HepG2 (cell line): ENCODE data around the gene LRPPRC. TPM values are rescaled to one million over a fixed set of nuclear protein-coding genes. Genes with fewer than 3 reads are reported as not detected.
A peak's percentile ranks its signal among the peaks of the same experiment; 100 is the strongest.

Source experiments
- ATAC-seq: fragments of 200-7000 bp; cut with Tn5 transposase; 3 replicates; pipeline ENCODE4 v1.9.1; 2020; ENCODE audit warnings: mild to moderate bottlenecking, moderate library complexity
- BruUV-seq: library from RNA; stranded (reverse); fragments of 400-500 nt; replicated peaks from 2 replicates; lab custom pipeline; 2021; lab: Mats Ljungman, UMichigan
- CTCF ChIA-PET: fragments of 300-600 bp; formaldehyde crosslinking; extraction: SDS; loops from one replicate; lab custom pipeline; 2021; ENCODE audit warnings: low total read pairs, inconsistent platforms, low intra/inter-chr PET ratio; lab: Yijun Ruan, JAX
- POLR2A ChIA-PET: fragments of 350-600 bp; sonication (Branson Sonifier 250); formaldehyde crosslinking; loops from one replicate; lab custom pipeline; 2020; ENCODE audit warnings: antibody characterized with exemption, inconsistent platforms; lab: Yijun Ruan, JAX
- DNase-seq: peaks from one replicate; pipeline ENCODE4 v3.0.0-alpha.2; 2015; ENCODE audit warnings: low spot score
- FAIRE-seq: peaks from 3 replicates; lab custom pipeline; 2011; peaks lifted over from hg19 to GRCh38; lab: Jason Lieb, UNC
- H2AFZ ChIP-seq: one replicate; pipeline ENCODE4 v1.6.1; 2011; ENCODE audit warnings: low read length, inconsistent platforms
- H3K27ac ChIP-seq: fragments of 300-600 bp; 3 replicates; pipeline ENCODE4 v1.8.0; 2011; ENCODE audit warnings: mixed run types, mild to moderate bottlenecking, mixed read lengths, low read length, inconsistent platforms; ENCODE audit not compliant: insufficient read depth; ENCODE audit errors: extremely low read length
- H3K27me3 ChIP-seq, 2 experiments: fragments of 200-600 bp in 1 of 2; 2 replicates in 1 of 2; 3 replicates in 1 of 2; pipeline versions ENCODE4 v1.6.0 to v1.8.0; 2011; ENCODE audit warnings: low read length in 2 of 2, mild to moderate bottlenecking in 2 of 2, moderate library complexity in 2 of 2, inconsistent platforms in 1 of 2; ENCODE audit not compliant: insufficient read depth in 2 of 2, control insufficient read depth in 1 of 2
- H3K36me3 ChIP-seq, 2 experiments: fragments of 200-600 bp in 1 of 2; replicated peaks in 1 of 2; 2 replicates in 1 of 2; 3 replicates in 1 of 2; pipeline versions ENCODE4 v1.5.1 to v1.8.0; 2011; ENCODE audit warnings: low read length in 2 of 2, inconsistent platforms in 1 of 2; ENCODE audit not compliant: insufficient read depth in 2 of 2, control insufficient read depth in 1 of 2
- H3K4me1 ChIP-seq: 2 replicates; pipeline ENCODE4 v1.5.1; 2012; ENCODE audit warnings: low read length, inconsistent platforms; ENCODE audit not compliant: insufficient read depth
- H3K4me2 ChIP-seq: 2 replicates; pipeline ENCODE4 v1.6.0; 2011; ENCODE audit warnings: low read depth, low read length, inconsistent platforms
- H3K4me3 ChIP-seq, 3 experiments: fragments of 200-600 bp in 1 of 3; sonication (generic), shearing (Covaris generic) in 1 of 3; replicated peaks in 1 of 3; 2 replicates each; pipeline ENCODE4 v1.5.1; 2011 to 2016; ENCODE audit warnings: low read length in 3 of 3, inconsistent platforms in 2 of 3, low read depth in 2 of 3, mild to moderate bottlenecking in 2 of 3, control low read depth in 1 of 3, mixed read lengths in 1 of 3; ENCODE audit not compliant: insufficient read depth in 1 of 3
- H3K79me2 ChIP-seq: one replicate; pipeline ENCODE4 v1.6.1; 2011; ENCODE audit warnings: low read length, inconsistent platforms; ENCODE audit not compliant: insufficient read depth
- H3K9ac ChIP-seq: 2 replicates; pipeline ENCODE4 v1.6.0; 2011; ENCODE audit warnings: mild to moderate bottlenecking, low read depth, low read length, inconsistent platforms; ENCODE audit not compliant: insufficient read depth
- H3K9me3 ChIP-seq: 2 replicates; pipeline ENCODE4 v1.5.1; 2012; ENCODE audit warnings: mild to moderate bottlenecking, low read length
- H4K20me1 ChIP-seq: 2 replicates; pipeline ENCODE4 v1.6.0; 2011; ENCODE audit warnings: inconsistent platforms, mild to moderate bottlenecking, low read length, moderate library complexity; ENCODE audit not compliant: insufficient read depth
- MAFK ChIP-seq, 2 experiments: IDR thresholded peaks in 1 of 2; conservative IDR thresholded peaks in 1 of 2; 2 replicates each; pipeline ENCODE4 v1.6.1; 2011; ENCODE audit warnings: improper control_type of control experiment in 2 of 2, low read length in 2 of 2
- NONO ChIP-seq, 2 experiments: fragments of 450-650 bp in 1 of 2; sonication (generic) in 1 of 2; formaldehyde crosslinking in 1 of 2; IDR thresholded peaks in 1 of 2; conservative IDR thresholded peaks in 1 of 2; 2 replicates each; pipeline versions ENCODE4 v1.6.1 to v1.8.0; 2017 to 2022; ENCODE audit warnings: mild to moderate bottlenecking in 1 of 2, missing genetic modification reagents in 1 of 2, moderate library complexity in 1 of 2
- RBM22 ChIP-seq: fragments of 200-400 bp; formaldehyde crosslinking; optimal IDR thresholded peaks from 2 replicates; pipeline ENCODE3; 2017; ENCODE audit warnings: mild to moderate bottlenecking, low read length, moderate library complexity
- RFXAP ChIP-seq: sonication (generic); formaldehyde crosslinking; IDR thresholded peaks from 2 replicates; pipeline ENCODE4 v1.4.0; 2020; ENCODE audit warnings: missing genetic modification reagents, borderline replicate concordance
- SRSF4 ChIP-seq: fragments of 200-400 bp; formaldehyde crosslinking; IDR thresholded peaks from one replicate; pipeline ENCODE4 v1.6.1; 2018; ENCODE audit warnings: mild to moderate bottlenecking, low read depth, low read length, moderate library complexity; ENCODE audit not compliant: poor library complexity, severe bottlenecking
- TOE1 ChIP-seq: sonication (generic); formaldehyde crosslinking; IDR thresholded peaks from 2 replicates; pipeline ENCODE4 v1.4.0; 2020; ENCODE audit warnings: mild to moderate bottlenecking, missing genetic modification reagents
- ZNF558 ChIP-seq: sonication (generic); formaldehyde crosslinking; IDR thresholded peaks from 2 replicates; pipeline ENCODE4 v1.9.0; 2022; ENCODE audit warnings: mild to moderate bottlenecking, missing genetic modification reagents, borderline replicate concordance
- ZNF788 ChIP-seq: sonication (generic); formaldehyde crosslinking; IDR thresholded peaks from 2 replicates; pipeline ENCODE4 v1.5.0; 2020; ENCODE audit warnings: mild to moderate bottlenecking, missing genetic modification reagents, borderline replicate concordance
- ZSCAN25 ChIP-seq: sonication (generic); formaldehyde crosslinking; IDR thresholded peaks from 2 replicates; pipeline ENCODE4 v1.8.0; 2022; ENCODE audit warnings: mild to moderate bottlenecking, missing genetic modification reagents
- WGBS: methylation state at CpG from one replicate; pipeline ENCODE4 v1.1.6; 2017; ENCODE audit warnings: low lambda C conversion rate; 5-methylcytosine and 5-hydroxymethylcytosine counted together
- in situ Hi-C: cut with HindIII; loops from 2 replicates; pipeline ENCODE4 v1.10.0; 2017; ENCODE audit warnings: low pct_unique_long_range_greater_than_20kb; ENCODE audit not compliant: extremely low pct_ligation_motif_present
- intact Hi-C: fragments of 100-400 bp; cut with micrococcal nuclease; formaldehyde crosslinking; loops from one replicate; pipeline ENCODE4 v1.10.0; 2022; ENCODE audit not compliant: unreplicated experiment
- polyA plus RNA-seq, 8 experiments: library from polyadenylated mRNA; depleted of rRNA in 3 of 8; stranded (reverse) in 7 of 8; unstranded in 1 of 8; fragments of >200 nt; fragmentation: Illumina TruSeq in 4 of 8; extraction: Trizol in 4 of 8; gene quantifications; 2 replicates each; pipeline versions ENCODE4 v1.2.1 to v1.2.3, GENCODE V29; 2011 to 2016; ENCODE audit warnings: low read depth in 4 of 8, missing spikeins in 1 of 8, mixed read lengths in 1 of 8; ENCODE audit not compliant: insufficient read depth in 1 of 8
- total RNA-seq, 5 experiments: library from RNA; depleted of rRNA; stranded (reverse); fragments of >200 nt; fragmentation: Illumina TruSeq; extraction: Trizol; gene quantifications; 2 replicates each; pipeline ENCODE4 v1.2.3, GENCODE V29; 2016; ENCODE audit warnings: low read depth in 1 of 5

The LRPPRC gene
- total and polyA plus RNA-seq, 2 of the 13 experiments (the other 11 are each of a cell fraction or from before 2014, with no cell fraction given), result 117 to 167 TPM

GRCh38 chr2:43942881-43943280 lies 52.9 kb downstream of the LRPPRC start:
- intact Hi-C loops, result no loop called here
- POLR2A ChIA-PET, result no interaction called here
- no TSS peak for BruUV-seq
- CTCF ChIA-PET, result no interaction called here
- in situ Hi-C loops, result no loop called here
- peaks cover 2% of the 10 kb centered on the region for H3K79me2 ChIP-seq
- FAIRE-seq, result no peak
- H3K36me3 ChIP-seq, result peaks cover 17 to 73% of the 10 kb centered on the region in 2 experiments
- no peaks in the 10 kb centered on the region for H4K20me1 ChIP-seq
- DNase-seq, result no peak
- no peak overlapping the region for H3K9ac ChIP-seq
- no peak overlapping the region for H2AFZ ChIP-seq
- no peaks in the 10 kb centered on the region for H3K4me1 ChIP-seq
- no peak for TF ChIP-seq TOE1 (CRISPR knock-in tag)
- TF ChIP-seq MAFK (conservative IDR thresholded peaks at IDR 0.05 in 1 of 2, IDR thresholded peaks at IDR 0.05 in 1 of 2; ENCODE audit: low read length in 2 of 2), result peak; percentile 22 to 48; a peak in 2 of 4 replicates
- no peak for TF ChIP-seq SRSF4
- TF ChIP-seq, all 625 proteins: peak for 1
- H3K27ac ChIP-seq, result no peak overlapping the region
- ATAC-seq, result no peak
- WGBS, result 99% methylated on average over 1 of the region's 1 CpG
- no peaks in the 10 kb centered on the region for H3K27me3 ChIP-seq
- H3K9me3 ChIP-seq, result no peaks in the 10 kb centered on the region
- H3K4me3 ChIP-seq, result no peak overlapping the region
- no peak overlapping the region for H3K4me2 ChIP-seq

GRCh38 chr2:43941966-43942365 lies 53.8 kb downstream of the LRPPRC start:
- H4K20me1 ChIP-seq, result no peaks in the 10 kb centered on the region; the same call in 1 of the 2 replicates
- DNase-seq, result no peak
- TF ChIP-seq ZSCAN25 (no peak), ZNF558 (no peak), RBM22 (peak; percentile 49), RFXAP (CRISPR knock-in tag) (no peak), NONO (IDR thresholded peaks at IDR 0.05) (no peak), NONO (CRISPR knock-in tag; conservative IDR thresholded peaks at IDR 0.05) (no peak), ZNF788 (CRISPR knock-in tag) (no peak)
- TF ChIP-seq, all 625 proteins: peak for 1
- ChIA-PET POLR2A (no interaction called here), CTCF (no interaction called here)
- Histone ChIP-seq H3K36me3 (peaks cover 17 to 73% of the 10 kb centered on the region in 2 experiments), H3K79me2 (peaks cover 2% of the 10 kb centered on the region), H3K4me2 (no peak overlapping the region), H3K27ac (no peak overlapping the region), H3K9ac (no peak overlapping the region), H3K4me3 (no peak overlapping the region), H3K27me3 (no peaks in the 10 kb centered on the region), H3K9me3 (no peaks in the 10 kb centered on the region), H3K4me1 (no peaks in the 10 kb centered on the region), H2AFZ (no peak overlapping the region)
- no peak for FAIRE-seq
- 97% methylated on average over 4 of the region's 4 CpGs for WGBS
- in situ Hi-C loops (no loop called here), intact Hi-C loops (no loop called here)
- ATAC-seq, result no peak
- BruUV-seq, result no TSS peak
